ENCODE measurements around the gene TMEM238.

TMEM238 gene

GRCh38 chr19:55376241-55376933 lies 7.7 kb downstream of the TMEM238 start, which contains the start of gene TMEM190:
TSS of gene TMEM190 (plus strand) at chr19:55376826. CDS start at chr19:55376854, 28 bp downstream.
- DNase-seq = no peak

DNA sequence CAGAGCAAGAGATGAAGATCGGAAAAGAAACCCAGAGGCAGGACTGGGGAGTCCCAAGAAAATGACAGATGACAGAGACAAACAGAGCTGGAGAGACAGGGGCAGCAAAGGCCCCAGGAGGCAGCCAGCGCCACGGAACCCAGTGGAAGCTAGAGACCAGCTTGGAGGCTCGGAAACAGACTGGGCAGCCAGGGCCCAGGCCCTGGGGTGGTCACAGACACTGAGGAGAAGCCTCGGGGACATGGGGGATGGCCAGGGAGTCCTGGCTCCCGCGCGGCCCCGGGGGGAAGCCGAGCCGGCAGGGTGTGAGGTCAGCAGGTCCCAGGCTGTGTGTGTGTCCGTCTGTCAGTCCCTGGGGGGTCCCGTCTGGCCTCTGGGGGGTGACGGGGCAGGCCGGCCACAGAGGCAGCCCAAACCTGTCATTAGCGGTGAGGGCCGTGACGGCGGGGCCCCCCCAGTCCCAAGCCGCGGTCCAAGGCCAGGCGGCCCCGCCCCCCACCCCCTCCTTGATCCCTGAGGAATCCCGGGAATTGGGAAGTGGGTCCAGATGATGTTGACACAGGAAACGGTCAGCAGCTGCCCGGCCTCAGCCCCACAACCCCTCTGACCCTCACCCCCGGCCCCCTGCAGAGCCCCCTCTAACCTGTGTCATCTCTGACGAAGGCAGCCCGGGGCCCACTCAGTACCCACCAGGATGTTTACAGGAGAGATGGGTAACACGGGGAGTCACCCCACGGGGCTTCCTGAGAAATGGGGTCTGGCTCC lies 9.9 kb downstream of the TMEM238 start:
- no peak for DNase-seq

DNA sequence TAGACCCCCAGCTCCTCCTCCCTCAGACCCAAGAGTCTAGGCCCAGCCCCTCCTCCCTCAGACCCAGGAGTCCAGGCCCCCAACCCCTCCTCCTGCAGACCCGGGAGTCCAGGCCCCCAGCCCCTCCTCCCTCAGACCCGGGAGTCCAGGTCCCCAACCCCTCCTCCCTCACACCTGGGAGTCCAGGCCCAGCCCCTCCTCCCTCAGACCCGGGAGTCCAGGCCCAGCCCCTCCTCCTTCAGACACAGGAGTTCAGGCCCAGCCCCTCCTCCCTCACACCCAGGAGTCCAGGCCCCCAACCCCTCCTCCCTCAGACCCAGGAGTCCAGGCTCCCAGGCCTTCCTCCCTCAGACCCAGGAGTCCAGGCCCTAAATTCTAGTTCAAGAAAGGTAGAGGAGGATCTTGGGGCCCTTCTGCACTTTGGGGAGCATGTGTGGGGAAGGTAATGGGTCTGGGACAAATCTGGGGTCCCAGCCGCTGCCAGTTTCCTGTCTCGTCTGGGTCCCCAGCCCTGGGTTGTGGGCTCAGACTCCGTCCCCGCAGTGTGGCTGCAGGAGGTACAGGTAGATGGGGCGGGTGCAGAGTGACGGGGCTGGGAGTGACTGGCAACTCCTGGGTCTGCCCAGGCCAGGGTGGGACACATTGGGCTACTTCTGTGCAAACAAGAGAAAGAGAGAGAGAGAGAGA lies 10.6 kb downstream of the TMEM238 start:
- no peak for DNase-seq

DNA sequence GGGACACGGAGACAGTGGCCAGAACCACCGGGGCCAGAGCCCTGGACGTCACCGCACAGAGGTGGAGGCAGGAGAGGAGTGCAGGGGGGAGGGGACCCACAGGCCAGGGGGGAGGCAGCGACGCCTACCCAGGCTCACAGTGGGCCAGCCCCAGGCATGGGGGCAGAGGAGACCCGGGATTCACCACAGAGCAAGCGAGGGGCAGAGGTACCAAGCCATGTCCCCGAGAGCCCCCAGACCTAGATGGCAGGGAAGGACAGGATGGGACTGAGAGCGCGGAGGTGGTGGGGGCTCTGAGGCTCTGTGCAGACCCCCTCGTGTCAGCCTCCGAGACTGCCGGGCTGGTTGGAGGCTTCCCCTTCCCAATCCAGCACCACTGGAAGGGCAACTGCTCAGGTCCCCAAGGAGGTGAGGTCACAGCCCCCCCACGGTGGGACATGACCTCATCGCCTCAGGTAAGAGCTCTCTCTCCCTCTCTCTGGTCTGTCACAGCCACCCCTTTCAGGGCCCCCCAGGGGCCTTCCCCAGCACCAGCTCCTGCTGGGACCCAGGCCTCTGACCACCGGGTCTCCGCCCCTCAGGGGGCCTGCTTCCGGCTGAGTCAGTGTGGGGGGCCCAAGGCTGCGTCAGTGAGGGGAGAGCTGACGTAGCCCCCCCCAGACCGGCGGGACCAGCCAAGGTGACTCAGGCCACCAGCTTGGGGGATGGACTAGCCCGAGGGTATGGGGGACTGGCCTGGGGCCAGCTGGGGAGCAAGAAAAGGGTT lies 11.6 kb downstream of the TMEM238 start:
- DNase-seq = no peak

DNA sequence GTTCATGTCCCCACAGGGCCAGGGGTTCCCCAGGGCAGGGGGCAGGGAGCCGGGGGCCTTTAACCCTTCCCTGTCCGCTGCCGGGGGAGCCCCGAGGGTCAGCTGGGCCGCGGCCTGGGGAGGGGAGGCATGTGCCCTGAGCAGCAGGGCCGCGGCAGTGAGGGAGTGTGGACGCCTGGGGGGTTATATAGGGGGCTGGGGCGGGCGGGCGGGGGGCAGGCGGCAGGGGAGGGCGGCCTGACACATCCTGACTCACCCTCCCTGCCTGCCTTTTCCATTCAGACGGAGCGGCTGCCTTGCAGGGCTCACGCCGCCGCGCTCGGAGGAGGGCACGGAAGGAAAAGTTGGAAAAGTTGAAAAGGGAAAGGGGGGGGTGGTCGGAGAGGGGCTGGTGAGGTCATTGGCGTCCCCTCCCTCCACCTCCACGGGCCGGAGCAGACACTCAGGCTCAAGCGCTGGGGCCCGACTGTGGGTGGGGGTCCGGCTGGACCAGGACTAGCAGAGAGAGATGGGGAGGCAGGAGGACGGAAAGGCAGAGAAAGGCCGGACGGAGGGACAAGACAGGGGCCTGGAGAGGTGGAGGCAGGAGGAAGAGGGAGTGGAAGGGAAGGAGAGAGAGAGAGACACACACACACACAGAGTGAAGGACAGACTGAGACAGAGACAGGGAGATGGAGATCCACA lies 13.6 kb downstream of the TMEM238 start, which contains the start of gene IL11:
TSS of gene IL11 (minus strand) at position 159 of the 684 bp plus-strand sequence. CDS start at position 6, 153 bp downstream.
- DNase-seq = no peak

- peak; percentile 50 for DNase-seq
These were observed 14.3 kb downstream of the TMEM238 start for GRCh38 chr19:55369653-55370304.

DNA sequence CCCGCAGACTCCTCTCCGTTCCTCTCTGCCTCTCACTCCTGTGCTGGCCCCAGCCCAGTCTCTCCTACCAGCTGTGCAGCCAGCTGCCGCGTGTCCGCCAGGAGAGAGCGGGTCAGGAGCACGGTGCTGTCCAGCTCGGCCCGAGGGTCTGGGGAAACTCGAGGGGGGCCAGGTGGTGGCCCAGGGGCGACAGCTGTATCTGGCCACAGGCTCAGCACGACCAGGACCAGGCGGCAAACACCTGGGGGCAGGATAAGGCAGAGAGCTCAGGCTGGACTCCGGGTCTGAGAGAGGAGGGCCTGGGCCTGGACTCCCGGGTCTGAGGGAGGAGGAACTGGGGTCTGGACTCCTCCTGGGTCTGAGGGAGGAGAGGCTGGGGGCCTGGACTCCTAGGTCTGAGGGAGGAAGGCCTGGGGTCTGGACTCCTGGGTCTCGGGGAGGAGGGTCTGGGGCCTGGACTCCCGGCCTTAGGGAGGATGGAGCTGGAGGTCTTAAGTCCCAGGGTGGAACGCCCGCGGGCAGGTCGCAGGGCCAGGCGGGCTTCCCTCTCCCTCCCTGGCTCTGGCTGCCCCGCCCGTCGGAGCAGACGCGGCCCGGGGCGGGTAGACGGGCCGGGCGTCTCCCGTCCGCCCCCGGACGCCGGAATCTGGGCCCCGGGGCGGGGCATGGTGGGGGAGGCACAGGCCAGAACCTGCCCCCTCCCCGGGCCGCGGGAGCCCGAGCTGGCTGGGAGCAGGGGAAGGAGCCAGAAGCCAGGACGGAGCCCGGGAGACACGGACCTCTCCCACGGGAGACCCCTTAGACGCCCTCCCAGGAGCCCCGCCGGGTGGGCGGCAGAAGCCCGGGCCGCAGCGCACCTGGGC lies 15.2 kb downstream of the TMEM238 start:
- DNase-seq = no peak

GRCh38 chr19:55368106-55368505 lies 16.0 kb downstream of the TMEM238 start:
- DNase-seq = no peak

GRCh38 chr19:55366790-55367189 lies 17.3 kb downstream of the TMEM238 start:
- no peak for DNase-seq

DNA sequence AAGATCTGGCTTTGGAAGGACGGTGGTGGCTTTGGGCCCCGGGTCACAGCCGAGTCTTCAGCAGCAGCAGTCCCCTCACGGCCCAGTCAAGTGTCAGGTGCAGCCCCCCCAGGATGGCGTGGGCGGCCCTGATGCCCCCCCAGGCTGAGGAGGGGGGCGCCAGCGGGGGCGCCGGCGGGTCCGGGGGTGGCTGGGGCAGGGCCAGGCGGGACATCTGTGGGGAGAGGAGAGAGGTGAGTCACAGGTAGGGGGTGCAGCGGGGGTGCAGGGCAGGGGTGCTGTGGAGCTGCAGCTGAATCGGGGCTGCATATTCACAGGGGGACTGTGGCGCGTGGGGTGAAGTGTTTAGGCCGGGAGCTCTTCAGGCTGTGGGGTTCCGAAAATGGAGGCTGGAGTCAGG lies 18.1 kb downstream of the TMEM238 start:
- DNase-seq = no peak

DNA sequence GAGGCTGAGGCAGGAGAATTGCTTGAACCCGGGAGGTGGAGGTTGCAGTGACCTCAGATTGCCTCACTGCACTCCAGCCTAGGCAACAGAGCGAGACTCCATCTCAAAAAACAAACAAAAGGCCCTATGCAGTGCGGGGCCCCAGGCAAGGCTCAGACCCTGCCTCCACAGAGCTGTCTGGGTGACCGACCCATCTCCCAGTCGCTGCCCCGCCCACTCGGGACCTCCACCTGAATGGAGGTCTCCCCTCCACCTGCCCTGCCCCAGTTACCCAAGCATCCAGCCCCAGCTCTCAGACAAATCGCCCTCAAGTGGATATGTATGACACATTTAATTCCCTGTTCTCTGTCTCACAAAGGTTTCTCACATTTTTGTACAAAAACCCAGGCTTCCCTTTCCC lies 18.8 kb downstream of the TMEM238 start:
- no peak for DNase-seq

DNA sequence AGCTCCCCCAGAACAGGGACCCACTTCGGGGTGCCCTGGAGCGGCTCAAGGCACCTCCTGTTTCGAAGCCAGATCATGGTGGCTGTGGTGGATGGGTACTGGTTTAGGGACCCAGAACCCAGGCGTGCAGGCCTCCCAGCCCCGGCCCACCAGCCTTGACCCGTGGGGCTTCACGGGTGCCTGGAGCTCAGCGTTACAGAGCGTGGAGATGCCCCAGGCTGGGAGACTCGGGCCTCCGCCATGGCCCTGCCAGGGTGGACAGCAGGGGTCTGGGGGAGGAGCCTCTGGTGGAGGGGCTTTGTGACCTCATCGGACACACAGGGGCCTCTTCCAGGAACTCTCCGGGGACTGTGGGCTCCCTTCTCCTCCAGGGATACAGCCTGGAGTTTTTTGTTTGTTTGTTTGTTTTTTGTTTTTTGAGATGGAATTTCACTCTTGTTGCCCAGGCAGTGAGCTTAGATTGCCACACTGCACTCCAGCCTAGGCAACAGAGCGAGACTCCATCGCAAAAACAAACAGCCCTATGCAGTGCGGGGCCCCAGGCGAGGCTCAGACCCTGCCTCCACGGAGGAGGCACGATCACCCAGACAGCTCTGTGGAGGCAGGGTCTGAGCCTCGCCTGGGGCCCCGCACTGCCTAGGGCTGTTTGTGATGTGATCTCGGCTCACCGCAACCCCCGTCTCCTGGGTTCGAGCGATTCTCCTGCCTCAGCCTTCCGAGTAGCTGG lies 20.9 kb downstream of the TMEM238 start, which contains the start of gene GARIN5B:
TSS of gene GARIN5B (minus strand) at position 271 of the 727 bp plus-strand sequence. CDS start at position 77, 194 bp downstream.
- no peak for DNase-seq

GRCh38 chr19:55362174-55362989 lies 21.7 kb downstream of the TMEM238 start:
- no peak for DNase-seq

DNA sequence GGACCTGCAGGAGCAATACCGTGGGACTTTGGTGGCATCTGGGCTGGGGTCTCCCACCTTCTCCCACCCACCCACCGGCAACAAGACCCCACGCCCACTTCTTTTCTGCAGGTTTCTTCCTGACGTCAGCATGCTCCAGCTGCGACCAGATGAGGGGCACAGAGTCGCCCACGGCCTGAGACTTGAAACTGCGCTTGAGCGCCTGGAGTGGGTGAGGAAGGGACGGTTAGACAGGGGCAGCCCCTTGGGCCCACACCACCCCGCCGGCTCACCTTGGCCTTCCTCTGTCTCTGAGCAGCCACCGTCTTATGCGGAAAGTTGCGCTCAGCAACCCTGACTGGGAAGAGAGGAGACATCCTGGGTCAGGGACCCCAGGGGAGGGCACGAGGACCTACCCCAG lies 23.2 kb downstream of the TMEM238 start:
- no peak for DNase-seq

DNA sequence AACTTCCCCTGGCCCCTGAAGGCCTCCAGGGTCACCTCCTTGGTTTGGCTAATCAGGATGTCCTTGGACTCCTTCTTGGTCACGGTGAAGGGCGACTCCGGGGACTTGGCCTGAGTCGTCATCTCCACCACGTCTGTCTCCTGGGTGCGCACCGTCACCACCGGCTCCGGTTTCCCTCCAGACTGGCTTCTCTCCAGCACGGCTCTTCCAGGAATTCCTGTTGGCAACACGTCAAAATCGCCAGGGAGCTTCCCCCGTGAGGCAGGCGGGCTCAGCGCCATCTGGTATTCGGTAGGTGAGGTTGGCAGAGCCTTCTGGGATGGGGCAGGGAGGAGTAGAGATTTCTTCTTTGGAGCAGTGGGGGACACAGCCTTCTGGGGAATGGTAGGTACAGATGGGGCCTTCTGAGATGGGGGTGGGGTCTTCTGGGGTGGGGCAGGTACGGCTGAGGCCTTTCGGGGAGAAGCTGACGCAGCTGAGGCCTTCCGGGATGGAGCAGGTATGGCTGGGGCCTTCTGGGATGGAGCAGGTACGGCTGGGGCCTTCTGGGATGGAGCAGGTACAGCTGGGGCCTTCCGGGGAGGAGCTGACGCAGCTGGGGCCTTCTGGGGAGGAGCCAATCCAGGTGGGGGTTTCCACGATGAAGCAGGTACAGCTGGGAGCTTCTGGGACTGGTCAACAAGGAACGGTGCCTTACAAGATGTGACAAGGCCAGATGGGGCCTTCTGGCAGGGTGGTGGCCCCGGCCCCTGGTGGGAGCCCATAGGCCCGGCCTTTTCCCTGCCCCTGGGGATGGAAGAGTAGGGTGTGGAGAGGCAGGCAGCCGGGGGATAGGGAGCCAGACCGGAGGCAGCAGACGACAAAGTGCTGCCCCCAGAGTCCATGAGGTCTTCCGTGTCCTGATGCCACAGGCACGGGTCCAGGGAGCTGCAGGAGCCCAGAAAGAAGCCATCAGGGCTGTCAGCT lies 24.9 kb downstream of the TMEM238 start:
- peak; percentile 47 for DNase-seq

- DNase-seq = no peak
These were observed 25.6 kb downstream of the TMEM238 start for GRCh38 chr19:55358493-55358892.

DNA sequence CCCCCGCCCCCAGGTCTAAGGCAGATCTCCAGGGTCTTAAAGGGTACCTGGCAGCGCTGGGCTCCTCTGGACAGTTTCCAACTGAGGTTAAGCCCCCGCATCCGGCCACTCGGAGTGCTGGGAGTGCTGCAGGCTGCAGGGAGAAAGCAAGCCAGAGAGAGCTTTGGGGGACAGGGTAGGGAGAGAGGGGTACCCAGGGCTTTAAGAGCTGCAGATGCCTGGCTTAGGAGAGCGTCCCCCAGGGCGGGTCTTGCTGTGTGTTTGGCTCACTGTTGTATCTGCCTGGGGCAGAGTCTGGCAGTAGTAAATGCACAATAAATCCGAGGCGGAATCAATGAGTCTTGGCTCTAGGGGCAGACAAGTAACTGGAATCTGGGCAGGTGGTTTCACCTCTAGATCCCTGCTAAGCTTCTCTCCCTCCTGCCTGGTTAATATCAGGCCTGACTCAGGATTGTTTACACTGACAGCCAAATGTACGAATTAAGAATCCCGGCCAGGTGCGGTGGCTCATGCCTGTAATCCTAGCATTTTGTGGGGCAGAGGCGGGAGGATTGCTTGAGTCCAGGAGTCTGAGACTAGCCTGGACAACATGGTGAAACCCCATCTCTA lies 28.8 kb downstream of the TMEM238 start:
- no peak for DNase-seq
